Aorta (tissue), 5 donors: ENCODE data around the gene SEMA3E. TPM values are rescaled to one million over a fixed set of nuclear protein-coding genes. Genes with fewer than 3 reads are reported as not detected.

Experiments used
- ATAC-seq: fragments of 200-7000 bp; cut with Tn5 transposase; one replicate; pipeline ENCODE4 v1.9.1; 2022; ENCODE audit warnings: moderate library complexity; ENCODE audit not compliant: low FRiP score
- DNase-seq, 2 donors: peaks; one replicate each; pipeline ENCODE4 v3.0.0-alpha.2; 2020
- H3K27ac ChIP-seq, 2 donors: one replicate each; pipeline ENCODE4 v1.5.1; 2013; ENCODE audit warnings: low read length in 2 of 2, mild to moderate bottlenecking in 2 of 2, moderate library complexity in 2 of 2, control low read depth in 1 of 2, inconsistent platforms in 1 of 2, low read depth in 1 of 2
- H3K27me3 ChIP-seq, 2 donors: one replicate each; pipeline ENCODE4 v1.6.1; 2013; ENCODE audit warnings: control low read depth in 1 of 2, low read length in 1 of 2, mild to moderate bottlenecking in 1 of 2, moderate library complexity in 1 of 2; ENCODE audit not compliant: insufficient read depth in 2 of 2, control insufficient read depth in 1 of 2
- H3K36me3 ChIP-seq, 2 donors: one replicate each; pipeline ENCODE4 v1.6.1; 2013; ENCODE audit warnings: control low read depth in 1 of 2, low read length in 1 of 2, mild to moderate bottlenecking in 1 of 2; ENCODE audit not compliant: insufficient read depth in 2 of 2, control insufficient read depth in 1 of 2
- H3K4me1 ChIP-seq, 2 donors: one replicate each; pipeline ENCODE4 v1.6.1; 2013; ENCODE audit warnings: low read length in 2 of 2, control low read depth in 1 of 2, mild to moderate bottlenecking in 1 of 2, moderate library complexity in 1 of 2; ENCODE audit not compliant: insufficient read depth in 2 of 2, control insufficient read depth in 1 of 2
- H3K4me3 ChIP-seq, 2 donors: one replicate each; pipeline ENCODE4 v1.5.1; 2013; ENCODE audit warnings: low read length in 2 of 2, control low read depth in 1 of 2, mild to moderate bottlenecking in 1 of 2
- H3K9me3 ChIP-seq: one replicate; pipeline ENCODE4 v1.6.1; 2013; ENCODE audit warnings: mild to moderate bottlenecking, low read length; ENCODE audit not compliant: control insufficient read depth
- WGBS, 2 donors: extraction: QIAGEN DNeasy Blood & Tissue Kit; methylation state at CpG; one replicate each; pipeline ENCODE4 v1.1.7; 2013; 5-methylcytosine and 5-hydroxymethylcytosine counted together
- intact Hi-C, 2 donors: fragments of 100-400 bp; cut with DNase I; formaldehyde crosslinking; loops; one replicate each; pipeline versions ENCODE4 v1.14.2 to v1.15.0; 2022
- polyA plus RNA-seq, 2 donors: library from polyadenylated mRNA; stranded (reverse); fragments of 200-250 nt; gene quantifications; one replicate each; pipeline ENCODE4 v1.2.3, GENCODE V29; 2013
- total RNA-seq, 2 donors: library from RNA; stranded (reverse); fragmentation: NEBNext Ultra II Directional; extraction: Animal tissue kit (Norgen Biotek cat#: 25700); gene quantifications; one replicate each; pipeline ENCODE4 v1.2.1, GENCODE V29; 2021
- donor health status: healthy with polysubstance abuse.
- donor health status: Bipolar disorder and iron deficiency.
- donor health status: DM: no; HTN: no; CAD: no.
- donor health status: DM: no; HTN: no; CAD: no.
- donor health status: DM: yes; HTN: yes; CAD: no.

The SEMA3E gene
- total and polyA plus RNA-seq, 4 donors = 0.38 to 35.0 (median 5.5) TPM

DNA sequence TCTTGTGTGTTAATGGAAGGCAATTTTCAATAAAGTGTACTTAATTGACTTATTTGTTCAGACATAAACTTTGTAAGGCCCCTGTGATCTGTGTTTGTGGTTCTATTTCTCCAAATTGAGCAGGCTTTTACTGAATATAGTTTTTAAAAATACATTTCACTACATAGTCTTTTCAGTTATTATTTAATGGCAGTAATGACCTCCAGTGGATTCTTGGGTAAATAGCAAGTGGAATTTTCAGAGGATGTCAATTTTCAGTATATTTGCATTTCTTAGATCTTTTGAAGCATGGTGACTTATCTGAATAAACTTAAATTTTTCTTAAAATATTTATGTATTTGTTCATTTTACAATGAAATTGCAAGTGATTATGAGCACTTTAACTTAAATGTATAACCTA, 283.2 kb downstream of the SEMA3E start:
- no peak overlapping the region for H3K27ac ChIP-seq
- H3K27me3 ChIP-seq = no peaks in the 10 kb centered on the region
- H3K4me1 ChIP-seq = no peaks in the 10 kb centered on the region
- DNase-seq = no peak
- no peaks in the 10 kb centered on the region for H3K36me3 ChIP-seq
- intact Hi-C loops = loop anchor here in 1 of 2 donors (10.0 kb wide), 1 partner anchor 551 kb away; no protein-coding TSS in a partner anchor
- no peak for ATAC-seq
- H3K9me3 ChIP-seq = no peaks in the 10 kb centered on the region
- H3K4me3 ChIP-seq = no peak overlapping the region

DNA sequence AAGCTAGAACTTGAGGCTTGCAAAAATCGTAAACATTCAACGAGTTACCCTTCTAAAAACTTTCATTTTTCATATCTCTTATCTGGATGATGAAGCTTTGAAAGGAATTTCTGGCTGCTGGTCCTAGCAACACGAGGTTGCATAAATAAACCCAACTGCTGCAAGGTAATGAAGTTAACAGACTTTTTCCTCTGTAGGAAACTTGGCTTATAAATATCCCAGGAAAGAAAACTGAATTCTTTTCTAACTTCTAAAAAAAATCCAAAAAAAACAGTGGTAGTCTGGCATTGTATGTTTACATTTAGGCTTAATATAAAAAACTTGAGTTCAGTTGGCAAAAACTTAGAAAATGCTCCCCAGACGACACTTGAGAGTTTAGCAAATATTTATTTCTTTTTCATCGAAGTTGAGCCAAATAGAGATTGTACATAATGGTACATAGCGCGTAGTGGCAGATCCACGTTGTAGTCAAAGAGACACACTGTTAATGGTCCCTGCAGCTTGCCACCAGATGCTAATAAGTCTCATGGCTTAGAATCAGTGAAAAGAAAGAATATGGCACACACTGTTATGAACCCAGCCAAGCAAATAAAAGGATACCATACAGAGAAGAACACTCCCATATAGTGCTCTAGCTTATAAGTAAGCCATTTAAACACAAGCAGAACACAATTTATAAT, 285.9 kb downstream of the SEMA3E start:
- H3K36me3 ChIP-seq = no peaks in the 10 kb centered on the region
- no peaks in the 10 kb centered on the region for H3K4me1 ChIP-seq
- intact Hi-C loops = loop anchor here in 1 of 2 donors (10.0 kb wide), 1 partner anchor 548 kb away; no protein-coding TSS in a partner anchor
- no peak for DNase-seq
- H3K4me3 ChIP-seq = peak overlapping the region; percentile 31 to 41
- 5 to 6% methylated on average over 8 of the region's 8 CpGs for WGBS, 2 donors
- H3K9me3 ChIP-seq = no peaks in the 10 kb centered on the region
- H3K27ac ChIP-seq = peak overlapping the region in 1 of 2 donors; percentile 40
- H3K27me3 ChIP-seq = no peaks in the 10 kb centered on the region
- ATAC-seq = no peak

DNA sequence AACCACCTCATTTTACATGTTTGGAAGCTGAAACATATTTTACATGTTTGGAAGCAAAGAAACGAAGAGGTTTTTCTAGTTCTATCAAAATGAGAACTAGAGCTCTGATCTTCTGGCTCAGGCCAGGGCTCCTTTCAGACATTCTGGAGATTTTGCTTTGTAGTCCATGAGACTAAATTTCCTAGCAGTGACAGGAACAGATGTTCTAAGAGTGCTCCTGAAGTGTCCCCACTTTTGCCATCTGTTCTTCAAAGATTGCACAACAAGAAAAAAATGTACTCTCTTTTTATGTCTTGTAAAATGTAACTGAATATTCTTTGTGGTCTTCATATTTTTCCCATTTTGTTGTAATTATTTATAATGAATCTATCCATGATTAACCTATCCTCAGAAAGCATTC, 289.8 kb downstream of the SEMA3E start:
- 70 to 83% methylated on average over 1 of the region's 1 CpG for WGBS, 2 donors
- no peaks in the 10 kb centered on the region for H3K9me3 ChIP-seq
- ATAC-seq (no peak), DNase-seq (no peak)
- H3K4me3 ChIP-seq = no peak overlapping the region
- no peaks in the 10 kb centered on the region for H3K27me3 ChIP-seq
- no peaks in the 10 kb centered on the region for H3K4me1 ChIP-seq
- intact Hi-C loops = no loop called here
- no peak overlapping the region for H3K27ac ChIP-seq
- no peaks in the 10 kb centered on the region for H3K36me3 ChIP-seq

DNA sequence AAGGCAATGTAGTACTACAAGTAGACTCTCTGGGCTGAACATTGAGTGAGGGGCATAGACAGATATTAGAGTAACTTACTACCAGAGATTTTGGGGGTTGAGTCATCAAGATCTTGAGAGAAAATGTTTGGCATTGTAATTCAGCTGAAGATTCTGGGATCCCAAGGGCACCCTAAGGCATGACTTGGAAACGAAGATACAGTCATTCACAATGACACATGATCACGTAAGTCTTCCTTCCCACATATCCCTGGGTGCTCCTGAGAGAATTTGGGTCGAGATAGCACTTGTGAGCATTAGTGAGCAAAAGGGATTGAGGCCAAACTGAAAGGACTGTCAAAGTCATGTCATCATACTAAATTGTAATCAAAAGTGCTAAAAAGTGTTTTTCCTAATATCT, 293.8 kb downstream of the SEMA3E start:
- no peaks in the 10 kb centered on the region for H3K9me3 ChIP-seq
- ATAC-seq (no peak), DNase-seq (no peak)
- no peaks in the 10 kb centered on the region for H3K4me1 ChIP-seq
- no peaks in the 10 kb centered on the region for H3K36me3 ChIP-seq
- intact Hi-C loops = no loop called here
- no peaks in the 10 kb centered on the region for H3K27me3 ChIP-seq
- no peak overlapping the region for H3K27ac ChIP-seq
- H3K4me3 ChIP-seq = no peak overlapping the region
- 59 to 68% methylated on average over 3 of the region's 3 CpGs for WGBS, 2 donors

DNA sequence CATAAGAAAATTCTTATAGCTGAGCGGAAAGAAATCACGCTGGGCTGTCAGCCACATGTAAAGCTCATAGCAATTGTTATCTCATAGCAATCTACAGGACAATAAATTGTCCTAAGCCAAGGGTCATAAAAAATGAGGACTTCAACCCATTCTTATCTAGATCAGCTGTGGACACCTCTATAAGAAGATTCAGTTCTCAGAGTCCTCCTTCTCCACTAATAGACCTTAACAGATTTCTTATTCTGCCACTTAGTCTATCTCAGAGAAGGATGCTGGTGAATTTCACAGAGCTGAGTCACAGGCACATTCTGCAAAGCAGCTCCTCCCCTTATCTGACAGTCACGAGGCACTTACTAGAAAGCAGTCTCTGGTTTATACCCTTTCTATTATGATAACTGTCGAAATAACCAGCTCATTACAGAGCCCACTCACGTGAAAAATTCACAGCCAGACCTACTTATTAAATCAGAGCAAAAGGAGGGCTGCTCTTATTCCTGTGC, 300.9 kb downstream of the SEMA3E start:
- Histone ChIP-seq H3K9me3 (no peaks in the 10 kb centered on the region), H3K27me3 (no peaks in the 10 kb centered on the region), H3K27ac (no peak overlapping the region), H3K36me3 (no peaks in the 10 kb centered on the region), H3K4me1 (no peaks in the 10 kb centered on the region), H3K4me3 (no peak overlapping the region)
- intact Hi-C loops = no loop called here
- DNase-seq = no peak
- WGBS, 2 donors = 11 to 16% methylated on average over 5 of the region's 5 CpGs
- no peak for ATAC-seq

GRCh38 chr7:83339907-83340306, 309.0 kb downstream of the SEMA3E start:
- H3K4me3 ChIP-seq = no peak overlapping the region
- no peak overlapping the region for H3K27ac ChIP-seq
- peaks cover 1% of the 10 kb centered on the region for H3K9me3 ChIP-seq
- no peaks in the 10 kb centered on the region for H3K36me3 ChIP-seq
- ATAC-seq (no peak), DNase-seq (no peak)
- H3K4me1 ChIP-seq = no peaks in the 10 kb centered on the region
- 56 to 57% methylated on average over 2 of the region's 2 CpGs for WGBS, 2 donors
- no peaks in the 10 kb centered on the region for H3K27me3 ChIP-seq
- intact Hi-C loops = no loop called here

DNA sequence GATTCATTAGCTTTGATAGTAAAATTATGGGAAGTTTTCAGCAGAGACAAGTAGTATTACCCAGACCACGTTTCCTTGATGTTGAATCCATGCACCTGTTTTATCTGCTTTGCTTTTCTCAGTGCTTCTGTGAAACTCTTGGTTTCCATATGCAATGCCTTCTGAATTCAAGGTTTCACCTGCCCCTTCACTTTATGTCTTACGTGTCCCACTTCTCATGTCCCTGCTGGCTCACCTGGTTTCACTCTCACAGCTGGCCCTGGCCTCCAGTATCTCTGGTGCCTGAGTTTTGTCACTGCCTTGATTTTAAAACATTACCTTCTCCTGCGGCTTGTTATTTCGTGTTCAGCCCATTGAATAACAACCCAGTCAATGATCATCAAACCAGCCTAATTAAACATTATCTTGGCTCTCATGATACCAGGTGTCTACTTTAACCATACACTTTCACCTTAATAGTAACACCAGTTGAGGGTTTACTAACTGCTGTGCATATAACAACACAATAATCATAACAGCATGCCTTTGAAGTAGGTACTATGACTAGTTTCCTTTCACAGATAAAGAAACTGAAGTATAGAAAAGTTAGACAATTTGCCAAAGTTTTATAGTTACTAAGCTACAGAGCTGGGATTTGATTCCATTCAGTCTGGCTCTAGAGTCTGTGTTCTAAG, 310.5 kb downstream of the SEMA3E start:
- intact Hi-C loops = no loop called here

DNA sequence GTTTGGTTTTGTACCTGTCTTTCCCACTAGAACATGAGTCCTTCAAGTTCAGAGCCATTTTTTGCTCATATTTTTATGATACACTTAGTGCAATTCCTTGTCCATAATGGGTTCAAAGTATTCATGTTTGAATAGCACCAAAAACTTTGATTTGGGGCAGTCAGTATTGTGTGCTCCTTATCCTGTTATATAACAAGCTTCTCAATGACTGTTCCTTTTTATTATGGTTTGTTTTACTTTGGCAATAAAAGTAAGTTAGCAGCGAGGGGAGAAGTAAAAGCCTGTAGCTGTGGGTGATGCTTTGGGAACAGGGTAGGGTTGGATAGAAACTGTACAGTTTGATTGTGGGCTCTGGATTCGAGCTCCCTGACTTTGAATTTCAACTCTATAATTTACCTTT, 311.9 kb downstream of the SEMA3E start:
- H3K36me3 ChIP-seq = no peaks in the 10 kb centered on the region
- H3K27ac ChIP-seq = no peak overlapping the region
- 72 to 73% methylated on average over 2 of the region's 2 CpGs for WGBS, 2 donors
- no peaks in the 10 kb centered on the region for H3K4me1 ChIP-seq
- no peak for ATAC-seq
- H3K4me3 ChIP-seq = no peak overlapping the region
- peaks cover 1% of the 10 kb centered on the region for H3K9me3 ChIP-seq
- intact Hi-C loops = no loop called here
- no peaks in the 10 kb centered on the region for H3K27me3 ChIP-seq
- DNase-seq = no peak

More for the DNA sequence above, 310.5 kb downstream of the SEMA3E start:
- Histone ChIP-seq H3K27me3 (no peaks in the 10 kb centered on the region), H3K36me3 (no peaks in the 10 kb centered on the region), H3K4me1 (no peaks in the 10 kb centered on the region), H3K27ac (no peak overlapping the region), H3K4me3 (no peak overlapping the region), H3K9me3 (peaks cover 1% of the 10 kb centered on the region)
- ATAC-seq (no peak), DNase-seq (no peak)
- WGBS, 2 donors = 81 to 85% methylated on average over 4 of the region's 4 CpGs

- Histone ChIP-seq H3K27ac (no peak overlapping the region), H3K36me3 (no peaks in the 10 kb centered on the region), H3K9me3 (no peaks in the 10 kb centered on the region), H3K4me1 (no peaks in the 10 kb centered on the region), H3K27me3 (no peaks in the 10 kb centered on the region), H3K4me3 (no peak overlapping the region)
- intact Hi-C loops = no loop called here
- 47% methylated on average over 2 of the region's 2 CpGs for WGBS, 2 donors
- ATAC-seq (no peak), DNase-seq (no peak)
Observed at GRCh38 chr7:83326223-83326622, 322.7 kb downstream of the SEMA3E start.
